Spinal cord (tissue), 10 donors: ENCODE measurements around the gene ADARB2. TPM values are rescaled to one million over a fixed set of nuclear protein-coding genes. Genes with fewer than 3 reads are reported as not detected.
"Not testable (repeated sequence)": the region's sequence is repeated elsewhere in the genome, so short reads cannot be mapped to it uniquely, and the experiment has no call there.

ENCODE experiments used
- DNase-seq, 6 donors: peaks; one replicate each; pipeline versions ENCODE4 v3.0.0 to v3.0.0-alpha.2; 2013 to 2015; ENCODE audit warnings: low spot score in 6 of 6, low read depth in 4 of 6
- H3K27ac ChIP-seq: one replicate; pipeline ENCODE4 v1.5.1; 2013; ENCODE audit warnings: low read depth, low read length, control low read depth
- H3K27me3 ChIP-seq: one replicate; pipeline ENCODE4 v1.6.1; 2013; ENCODE audit warnings: low read length; ENCODE audit not compliant: control insufficient read depth, insufficient read depth
- H3K36me3 ChIP-seq: one replicate; pipeline ENCODE4 v1.6.1; 2013; ENCODE audit warnings: low read length; ENCODE audit not compliant: control insufficient read depth, insufficient read depth
- H3K4me1 ChIP-seq: one replicate; pipeline ENCODE4 v1.6.1; 2013; ENCODE audit warnings: low read length; ENCODE audit not compliant: control insufficient read depth, insufficient read depth
- H3K4me3 ChIP-seq: one replicate; pipeline ENCODE4 v1.5.1; 2013; ENCODE audit warnings: low read depth, low read length, control low read depth
- H3K9me3 ChIP-seq: one replicate; pipeline ENCODE4 v1.6.1; 2013; ENCODE audit warnings: low read length; ENCODE audit not compliant: control insufficient read depth, insufficient read depth
- WGBS: methylation state at CpG from one replicate; pipeline ENCODE4 v1.1.5; 2013; ENCODE audit warnings: missing lambda C conversion rate; ENCODE audit not compliant: insufficient coverage; 5-methylcytosine and 5-hydroxymethylcytosine counted together
- polyA plus RNA-seq, 2 donors: library from polyadenylated mRNA; unstranded; fragments of 120-200 nt; gene quantifications; one replicate each; pipeline ENCODE4 v1.2.1, GENCODE V29; 2013; ENCODE audit not compliant: insufficient read length in 2 of 2
- total RNA-seq, 2 donors: library from RNA; depleted of rRNA in 1 of 2; stranded (reverse); fragments of 120-200 nt in 1 of 2; fragments of >200 nt in 1 of 2; gene quantifications; one replicate each; pipeline versions ENCODE4 v1.2.3 to v1.2.4, GENCODE V29; 2013 to 2014
- donor health status: healthy.

The ADARB2 gene
- total and polyA plus RNA-seq, 4 donors: 4.1 to 11.2 (median 8.3) TPM

GRCh38 chr10:1427521-1428186 is 309.7 kb downstream of the ADARB2 start:
- not testable (repeated sequence) for H3K36me3 ChIP-seq, H3K9me3 ChIP-seq, H3K4me1 ChIP-seq, H3K27me3 ChIP-seq, H3K4me3 ChIP-seq, H3K27ac ChIP-seq, DNase-seq
- no CpG with 5 or more reads among the region's 3 CpGs for WGBS

- DNase-seq: no peak
- WGBS: 85% methylated on average over 2 of the region's 6 CpGs
- Histone ChIP-seq H3K36me3 (no peaks in the 10 kb centered on the region), H3K27me3 (no peaks in the 10 kb centered on the region), H3K4me1 (peaks cover 1% of the 10 kb centered on the region), H3K27ac (no peak overlapping the region), H3K9me3 (no peaks in the 10 kb centered on the region), H3K4me3 (no peak overlapping the region)
These were observed 310.5 kb downstream of the ADARB2 start for GRCh38 chr10:1426786-1427185.

- 75% methylated on average over 5 of the region's 7 CpGs for WGBS
- H3K4me1 ChIP-seq: peaks cover 8% of the 10 kb centered on the region
- H3K27ac ChIP-seq: no peak overlapping the region
- no peaks in the 10 kb centered on the region for H3K9me3 ChIP-seq
- DNase-seq: no peak
- no peaks in the 10 kb centered on the region for H3K36me3 ChIP-seq
- no peak overlapping the region for H3K4me3 ChIP-seq
- H3K27me3 ChIP-seq: peaks cover 3% of the 10 kb centered on the region
These were observed 311.4 kb downstream of the ADARB2 start for GRCh38 chr10:1425879-1426278.

DNA sequence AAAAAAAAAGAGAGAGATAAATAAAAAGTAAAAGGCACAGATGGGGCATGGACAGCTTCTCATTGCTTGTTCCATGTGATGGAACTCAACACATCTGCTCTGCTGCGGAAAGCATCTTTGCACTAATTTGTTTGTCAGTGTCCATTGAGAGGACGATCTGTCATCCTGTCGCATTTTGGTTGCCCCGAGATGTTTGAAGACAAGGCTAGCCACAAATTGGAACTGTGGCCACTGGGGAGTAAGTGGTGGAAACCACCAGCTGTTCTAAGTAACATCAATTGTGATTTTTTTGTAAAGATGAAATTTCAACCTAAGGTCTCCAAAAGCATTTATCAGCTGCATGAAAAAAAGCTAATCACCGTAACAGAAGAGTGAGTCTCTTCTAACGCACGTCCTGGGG is 312.7 kb downstream of the ADARB2 start:
- H3K9me3 ChIP-seq: no peaks in the 10 kb centered on the region
- peaks cover 14% of the 10 kb centered on the region for H3K4me1 ChIP-seq
- WGBS: 67% methylated on average over 7 of the region's 7 CpGs
- no peak overlapping the region for H3K4me3 ChIP-seq
- peaks cover 5% of the 10 kb centered on the region for H3K27me3 ChIP-seq
- no peaks in the 10 kb centered on the region for H3K36me3 ChIP-seq
- no peak overlapping the region for H3K27ac ChIP-seq
- DNase-seq: no peak

- no peaks in the 10 kb centered on the region for H3K36me3 ChIP-seq
- H3K27ac ChIP-seq: no peak overlapping the region
- no peak for DNase-seq
- peaks cover 5% of the 10 kb centered on the region for H3K27me3 ChIP-seq
- WGBS: 97% methylated on average over 2 of the region's 2 CpGs
- H3K4me3 ChIP-seq: no peak overlapping the region
- no peaks in the 10 kb centered on the region for H3K9me3 ChIP-seq
- peaks cover 14% of the 10 kb centered on the region for H3K4me1 ChIP-seq
These were observed 313.6 kb downstream of the ADARB2 start for GRCh38 chr10:1423676-1424253.

DNA sequence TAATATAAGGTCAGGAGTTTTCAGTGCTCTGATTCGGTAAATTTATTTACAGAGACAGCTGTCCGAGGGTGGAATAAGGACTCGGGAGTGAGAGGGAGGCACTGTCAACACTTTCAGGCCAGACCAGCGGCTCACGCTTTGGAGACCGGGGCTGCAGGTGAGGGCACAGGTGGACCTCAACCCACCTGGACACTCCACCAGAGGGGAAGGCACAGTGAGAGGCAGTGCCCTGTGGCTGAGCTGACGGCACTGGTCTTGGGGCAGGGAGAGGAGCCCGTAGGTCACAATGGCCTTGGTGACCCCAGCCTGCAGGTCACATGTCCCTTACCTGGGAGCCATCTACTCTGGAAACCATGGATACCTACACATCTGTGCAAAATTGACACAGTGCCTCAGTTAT is 315.1 kb downstream of the ADARB2 start:
- 91% methylated on average over 8 of the region's 8 CpGs for WGBS
- DNase-seq: no peak

GRCh38 chr10:1420661-1421362 is 316.5 kb downstream of the ADARB2 start:
- DNase-seq: peak; percentile 27 to 91 (median 44)
- Histone ChIP-seq H3K27ac (no peak overlapping the region), H3K27me3 (peaks cover 5% of the 10 kb centered on the region), H3K9me3 (no peaks in the 10 kb centered on the region), H3K36me3 (no peaks in the 10 kb centered on the region), H3K4me3 (peak overlapping the region; percentile 9), H3K4me1 (peaks cover 14% of the 10 kb centered on the region)
- WGBS: 3% methylated on average over 24 of the region's 25 CpGs

More for the DNA sequence above, 315.1 kb downstream of the ADARB2 start:
- Histone ChIP-seq H3K4me3 (no peak overlapping the region), H3K4me1 (peaks cover 14% of the 10 kb centered on the region), H3K9me3 (no peaks in the 10 kb centered on the region), H3K27ac (no peak overlapping the region), H3K27me3 (peaks cover 5% of the 10 kb centered on the region), H3K36me3 (no peaks in the 10 kb centered on the region)

DNA sequence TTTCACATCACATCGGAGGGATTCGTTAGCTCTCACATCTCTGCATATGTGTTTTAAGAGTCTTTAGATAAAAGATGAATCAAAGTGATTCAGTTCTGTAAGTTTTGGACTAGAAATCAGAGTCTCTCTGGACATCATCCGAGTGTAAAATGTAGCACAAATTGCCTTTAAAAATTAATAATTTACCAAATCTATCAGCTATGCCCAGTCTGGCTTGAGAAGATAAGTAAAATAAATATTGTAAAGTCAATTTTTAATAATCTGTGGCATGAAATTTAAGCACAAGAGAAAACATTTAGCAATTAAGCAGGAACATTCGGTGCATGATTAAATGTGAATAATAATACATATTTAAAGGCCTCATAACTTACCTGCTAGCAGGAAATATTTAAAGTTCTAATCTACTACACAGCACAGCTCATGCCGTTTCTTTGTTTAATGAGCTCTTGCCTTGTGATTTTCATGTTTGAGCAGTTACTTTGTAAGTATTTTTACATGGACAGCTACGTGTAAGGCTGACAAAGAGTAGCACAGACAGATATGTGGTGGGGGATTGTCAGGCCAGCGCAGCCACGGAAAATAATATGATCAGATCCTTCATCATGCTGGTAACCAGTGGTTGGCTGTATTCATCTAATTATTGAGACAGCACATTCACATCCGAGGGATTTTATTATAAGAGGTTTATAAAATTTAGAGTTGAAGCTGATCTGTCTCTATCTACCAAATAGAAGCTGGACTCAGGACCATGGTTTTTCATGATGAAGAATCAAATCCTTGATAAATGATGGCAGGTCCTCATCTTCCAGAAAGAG is 317.3 kb downstream of the ADARB2 start:
- 60% methylated on average over 1 of the region's 9 CpGs for WGBS
- no peak overlapping the region for H3K4me3 ChIP-seq
- peaks cover 14% of the 10 kb centered on the region for H3K4me1 ChIP-seq
- H3K27me3 ChIP-seq: peaks cover 5% of the 10 kb centered on the region
- no peaks in the 10 kb centered on the region for H3K9me3 ChIP-seq
- DNase-seq: peak in 2 of 6 donors; percentile 15 to 66
- no peaks in the 10 kb centered on the region for H3K36me3 ChIP-seq
- H3K27ac ChIP-seq: no peak overlapping the region

DNA sequence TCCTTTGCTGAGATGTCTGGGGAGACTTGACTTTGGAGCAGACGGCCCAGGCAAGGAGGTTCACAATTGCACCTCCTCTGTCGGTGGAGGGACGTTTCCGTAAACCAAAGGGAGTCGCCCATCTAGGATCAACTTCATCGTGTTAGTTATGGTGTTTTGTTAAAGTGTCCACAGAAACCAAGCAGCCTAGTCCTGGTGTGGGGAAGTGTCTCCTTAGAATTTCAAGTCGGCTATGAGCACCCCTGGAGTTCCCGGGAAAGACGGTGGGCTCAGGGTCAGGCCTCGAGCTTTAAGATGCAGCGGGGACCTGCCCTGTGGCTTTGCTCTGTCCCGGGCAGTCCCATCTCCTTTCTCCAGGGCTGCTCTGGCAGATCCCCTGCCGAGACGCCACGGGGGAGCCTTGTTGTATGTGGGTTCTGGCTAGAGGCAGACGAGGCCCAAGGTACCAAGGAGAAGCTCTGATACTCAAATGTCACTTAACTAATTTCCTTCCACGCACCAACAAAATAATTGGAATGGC is 319.2 kb downstream of the ADARB2 start:
- no peaks in the 10 kb centered on the region for H3K36me3 ChIP-seq
- H3K4me3 ChIP-seq: no peak overlapping the region
- no peak for DNase-seq
- H3K27ac ChIP-seq: no peak overlapping the region
- peaks cover 14% of the 10 kb centered on the region for H3K4me1 ChIP-seq
- no peaks in the 10 kb centered on the region for H3K9me3 ChIP-seq
- H3K27me3 ChIP-seq: peaks cover 5% of the 10 kb centered on the region
- 79% methylated on average over 9 of the region's 17 CpGs for WGBS
